ENCODE data around the gene ASTN2.

- TF ChIP-seq, protein P1, sequence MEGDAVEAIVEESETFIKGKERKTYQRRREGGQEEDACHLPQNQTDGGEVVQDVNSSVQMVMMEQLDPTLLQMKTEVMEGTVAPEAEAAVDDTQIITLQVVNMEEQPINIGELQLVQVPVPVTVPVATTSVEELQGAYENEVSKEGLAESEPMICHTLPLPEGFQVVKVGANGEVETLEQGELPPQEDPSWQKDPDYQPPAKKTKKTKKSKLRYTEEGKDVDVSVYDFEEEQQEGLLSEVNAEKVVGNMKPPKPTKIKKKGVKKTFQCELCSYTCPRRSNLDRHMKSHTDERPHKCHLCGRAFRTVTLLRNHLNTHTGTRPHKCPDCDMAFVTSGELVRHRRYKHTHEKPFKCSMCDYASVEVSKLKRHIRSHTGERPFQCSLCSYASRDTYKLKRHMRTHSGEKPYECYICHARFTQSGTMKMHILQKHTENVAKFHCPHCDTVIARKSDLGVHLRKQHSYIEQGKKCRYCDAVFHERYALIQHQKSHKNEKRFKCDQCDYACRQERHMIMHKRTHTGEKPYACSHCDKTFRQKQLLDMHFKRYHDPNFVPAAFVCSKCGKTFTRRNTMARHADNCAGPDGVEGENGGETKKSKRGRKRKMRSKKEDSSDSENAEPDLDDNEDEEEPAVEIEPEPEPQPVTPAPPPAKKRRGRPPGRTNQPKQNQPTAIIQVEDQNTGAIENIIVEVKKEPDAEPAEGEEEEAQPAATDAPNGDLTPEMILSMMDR (IDR thresholded peaks at IDR 0.05; ENCODE audit: insufficient read depth, low read depth, low read length): no peak
- TF ChIP-seq EZH2 (IDR thresholded peaks at IDR 0.05; ENCODE audit: insufficient read depth, low read length): no peak
These were observed 73.7 kb downstream of the ASTN2 start for GRCh38 chr9:117341151-117341550.
